Memory B cell (primary cell): Measurements from ENCODE around the gene C19orf25.
"Not testable (repeated sequence)": the region's sequence is repeated elsewhere in the genome, so short reads cannot be mapped to it uniquely, and the experiment has no call there.

Experiments used
- ATAC-seq: fragments of 150-1000 bp; cut with Tn5 transposase; 2 replicates; pipeline ENCODE4 v1.10.0; 2021; ENCODE audit warnings: low read depth, mild to moderate bottlenecking, moderate library complexity
- DNase-seq, 2 donors: peaks; one replicate each; pipeline ENCODE4 v3.0.0; 2022; ENCODE audit warnings: low spot score in 2 of 2
- H3K27ac Mint-ChIP-seq: one replicate; pipeline ENCODE4 v1.8.0; 2022; ENCODE audit warnings: mild to moderate bottlenecking, moderate library complexity, mixed read lengths
- H3K27me3 Mint-ChIP-seq: one replicate; pipeline ENCODE4 v1.8.0; 2022; ENCODE audit warnings: mixed read lengths
- H3K36me3 Mint-ChIP-seq: one replicate; pipeline ENCODE4 v1.8.0; 2022; ENCODE audit warnings: mild to moderate bottlenecking, mixed read lengths
- H3K4me1 Mint-ChIP-seq: one replicate; pipeline ENCODE4 v1.8.0; 2022; ENCODE audit warnings: mixed read lengths
- H3K4me3 Mint-ChIP-seq: one replicate; pipeline ENCODE4 v1.8.0; 2022; ENCODE audit warnings: mild to moderate bottlenecking, moderate library complexity, mixed read lengths
- H3K9me3 Mint-ChIP-seq: one replicate; pipeline ENCODE4 v1.8.0; 2022; ENCODE audit warnings: mixed read lengths

Gene C19orf25

GRCh38 chr19:1519802-1520201 is 40.8 kb upstream of the C19orf25 start:
- H3K27ac Mint-ChIP-seq: not testable (repeated sequence)
- H3K27me3 Mint-ChIP-seq: peaks cover 26% of the 10 kb centered on the region

GRCh38 chr19:1518471-1518870 is 39.5 kb upstream of the C19orf25 start:
- H3K4me3 Mint-ChIP-seq: no peak overlapping the region
- no peak for ATAC-seq
- H3K4me1 Mint-ChIP-seq: peaks cover 2% of the 10 kb centered on the region
- H3K27ac Mint-ChIP-seq: no peak overlapping the region
- H3K36me3 Mint-ChIP-seq: no peaks in the 10 kb centered on the region
- DNase-seq: no peak
- H3K9me3 Mint-ChIP-seq: peaks cover 1% of the 10 kb centered on the region
- peaks cover 23% of the 10 kb centered on the region for H3K27me3 Mint-ChIP-seq

More at GRCh38 chr19:1519802-1520201, 40.8 kb upstream of the C19orf25 start:
- H3K36me3 Mint-ChIP-seq, ATAC-seq, DNase-seq, H3K4me1 Mint-ChIP-seq, H3K4me3 Mint-ChIP-seq, H3K9me3 Mint-ChIP-seq: not testable (repeated sequence)

GRCh38 chr19:1516395-1516753 is 37.4 kb upstream of the C19orf25 start:
- no peak for ATAC-seq

GRCh38 chr19:1514986-1515721 is 36.1 kb upstream of the C19orf25 start:
- ATAC-seq: no peak
- H3K27me3 Mint-ChIP-seq: peaks cover 22% of the 10 kb centered on the region
- H3K4me3 Mint-ChIP-seq: no peak overlapping the region
- H3K9me3 Mint-ChIP-seq: peaks cover 1% of the 10 kb centered on the region
- no peaks in the 10 kb centered on the region for H3K36me3 Mint-ChIP-seq
- DNase-seq: no peak
- H3K27ac Mint-ChIP-seq: no peak overlapping the region
- peaks cover 2% of the 10 kb centered on the region for H3K4me1 Mint-ChIP-seq

More at GRCh38 chr19:1516395-1516753, 37.4 kb upstream of the C19orf25 start:
- H3K27ac Mint-ChIP-seq: no peak overlapping the region
- no peak overlapping the region for H3K4me3 Mint-ChIP-seq
- H3K36me3 Mint-ChIP-seq: no peaks in the 10 kb centered on the region
- no peak for DNase-seq
- peaks cover 2% of the 10 kb centered on the region for H3K4me1 Mint-ChIP-seq
- H3K27me3 Mint-ChIP-seq: peaks cover 18% of the 10 kb centered on the region
- peaks cover 1% of the 10 kb centered on the region for H3K9me3 Mint-ChIP-seq

GRCh38 chr19:1514295-1514661 is 35.3 kb upstream of the C19orf25 start:
- Mint-ChIP-seq H3K9me3 (peaks cover 1% of the 10 kb centered on the region), H3K27me3 (peaks cover 25% of the 10 kb centered on the region), H3K36me3 (no peaks in the 10 kb centered on the region), H3K27ac (no peak overlapping the region), H3K4me3 (no peak overlapping the region), H3K4me1 (peaks cover 2% of the 10 kb centered on the region)
- no peak for ATAC-seq
- no peak for DNase-seq

- no peaks in the 10 kb centered on the region for H3K36me3 Mint-ChIP-seq
- peaks cover 1% of the 10 kb centered on the region for H3K9me3 Mint-ChIP-seq
- peak overlapping the region; percentile 49 for H3K4me3 Mint-ChIP-seq
- no peak overlapping the region for H3K27ac Mint-ChIP-seq
- DNase-seq: peak; percentile 52 to 54
- H3K27me3 Mint-ChIP-seq: peaks cover 24% of the 10 kb centered on the region
- H3K4me1 Mint-ChIP-seq: peaks cover 2% of the 10 kb centered on the region
- ATAC-seq: peak; percentile 68
Measured at GRCh38 chr19:1513499-1514294, 34.7 kb upstream of the C19orf25 start.

GRCh38 chr19:1512671-1513498 is 33.9 kb upstream of the C19orf25 start, which contains the start of gene ADAMTSL5:
ADAMTSL5 (minus strand) TSS chr19:1513019; CDS start chr19:1510943, 2,076 bp downstream.
- Mint-ChIP-seq H3K27ac (no peak within 1 kb of the TSS), H3K9me3 (peaks cover 4% of the 10 kb centered on the region), H3K4me1 (peaks cover 5% of the 10 kb centered on the region), H3K4me3 (peak within 1 kb of the TSS; percentile 49), H3K36me3 (no peaks in the 10 kb centered on the region), H3K27me3 (peaks cover 23% of the 10 kb centered on the region)
- ATAC-seq: peak; percentile 48
- no peak for DNase-seq

- no peak for ATAC-seq
- no peaks in the 10 kb centered on the region for H3K36me3 Mint-ChIP-seq
- no peak overlapping the region for H3K27ac Mint-ChIP-seq
- peaks cover 8% of the 10 kb centered on the region for H3K4me1 Mint-ChIP-seq
- peak overlapping the region; percentile 39 for H3K4me3 Mint-ChIP-seq
- peaks cover 4% of the 10 kb centered on the region for H3K9me3 Mint-ChIP-seq
- peaks cover 29% of the 10 kb centered on the region for H3K27me3 Mint-ChIP-seq
- DNase-seq: no peak
Measured at GRCh38 chr19:1511318-1512317, 32.6 kb upstream of the C19orf25 start.

GRCh38 chr19:1510807-1511206 is 31.8 kb upstream of the C19orf25 start:
- no peak for ATAC-seq
- no peak overlapping the region for H3K27ac Mint-ChIP-seq
- H3K36me3 Mint-ChIP-seq: no peaks in the 10 kb centered on the region
- no peak overlapping the region for H3K4me3 Mint-ChIP-seq
- peaks cover 11% of the 10 kb centered on the region for H3K4me1 Mint-ChIP-seq
- H3K27me3 Mint-ChIP-seq: peaks cover 29% of the 10 kb centered on the region
- peaks cover 4% of the 10 kb centered on the region for H3K9me3 Mint-ChIP-seq
- no peak for DNase-seq

GRCh38 chr19:1510442-1510806 is 31.4 kb upstream of the C19orf25 start:
- Mint-ChIP-seq H3K27ac (no peak overlapping the region), H3K36me3 (no peaks in the 10 kb centered on the region), H3K27me3 (peaks cover 30% of the 10 kb centered on the region), H3K4me3 (no peak overlapping the region), H3K4me1 (peaks cover 11% of the 10 kb centered on the region), H3K9me3 (peaks cover 4% of the 10 kb centered on the region)
- DNase-seq: no peak
- no peak for ATAC-seq

GRCh38 chr19:1509602-1510441 is 30.8 kb upstream of the C19orf25 start:
- Mint-ChIP-seq H3K27me3 (peaks cover 31% of the 10 kb centered on the region), H3K27ac (no peak overlapping the region)
- ATAC-seq: no peak

GRCh38 chr19:1508507-1508856 is 29.5 kb upstream of the C19orf25 start:
- Mint-ChIP-seq H3K4me3 (no peak overlapping the region), H3K36me3 (no peaks in the 10 kb centered on the region), H3K27ac (no peak overlapping the region), H3K27me3 (peaks cover 37% of the 10 kb centered on the region), H3K4me1 (peaks cover 9% of the 10 kb centered on the region), H3K9me3 (peaks cover 4% of the 10 kb centered on the region)
- no peak for DNase-seq
- ATAC-seq: no peak

More at GRCh38 chr19:1509602-1510441, 30.8 kb upstream of the C19orf25 start:
- H3K36me3 Mint-ChIP-seq: no peaks in the 10 kb centered on the region
- H3K4me3 Mint-ChIP-seq: no peak overlapping the region
- H3K9me3 Mint-ChIP-seq: peaks cover 4% of the 10 kb centered on the region
- no peak for DNase-seq
- H3K4me1 Mint-ChIP-seq: peaks cover 11% of the 10 kb centered on the region
